HCT116 (cell line): ENCODE results near the gene PTCD3. TPM values are rescaled to one million over a fixed set of nuclear protein-coding genes. Genes with fewer than 3 reads are reported as not detected.

ENCODE experiments used
- ATAC-seq: fragments of 200-7000 bp; cut with Tn5 transposase; 2 replicates; pipeline ENCODE4 v1.9.1; 2020; ENCODE audit warnings: mild to moderate bottlenecking, moderate library complexity
- BruUV-seq: library from RNA; stranded (reverse); fragments of 400-500 nt; replicated peaks from 2 replicates; lab custom pipeline; 2021; lab: Mats Ljungman, UMichigan
- CTCF ChIA-PET: fragments of 300-600 bp; sonication (Branson Sonifier 250); formaldehyde crosslinking; loops from one replicate; lab custom pipeline; 2021; ENCODE audit warnings: antibody characterized with exemption; lab: Charles Lee
- POLR2A ChIA-PET: fragments of 300-600, 350-600 bp; sonication (Branson Sonifier 250); formaldehyde crosslinking; loops from one replicate; lab custom pipeline; 2021; ENCODE audit warnings: antibody characterized with exemption; lab: Charles Lee
- RAD21 ChIA-PET, 2 experiments: fragments of 300-600 bp; sonication (Branson Sonifier 250); formaldehyde crosslinking; loops; one replicate each; lab custom pipeline; 2023; ENCODE audit warnings: low total read pairs in 2 of 2; ENCODE audit not compliant: uncharacterized antibody in 2 of 2, unreplicated experiment in 2 of 2, low non-redundant PET in 1 of 2; lab: Charles Lee
- DNase-seq: peaks from one replicate; pipeline ENCODE4 v3.0.0-alpha.2; 2010; ENCODE audit warnings: low read depth, low spot score
- H2AFZ ChIP-seq: fragments of 200-600 bp; shearing (Covaris generic), sonication (generic); 2 replicates; pipeline ENCODE4 v1.6.1; 2017; ENCODE audit warnings: low read depth, mixed run types, mixed read lengths, antibody characterized with exemption, low read length; ENCODE audit not compliant: poor library complexity, severe bottlenecking
- H3K27ac ChIP-seq: 2 replicates; pipeline ENCODE4 v1.5.1; 2012; ENCODE audit warnings: low read depth, low read length
- H3K27me3 ChIP-seq: fragments of 200-600 bp; sonication (generic); 2 replicates; pipeline ENCODE4 v1.6.1; 2016; ENCODE audit warnings: mixed run types, low read length, mixed read lengths; ENCODE audit not compliant: insufficient read depth
- H3K36me3 ChIP-seq, 2 experiments: fragments of 200-500 bp in 1 of 2; fragments of 200-600 bp in 1 of 2; sonication (Bioruptor generic) in 1 of 2; sonication (generic) in 1 of 2; 2 replicates each; pipeline versions ENCODE4 v1.5.1 to v1.6.1; 2014 to 2016; ENCODE audit warnings: low read length in 2 of 2, inconsistent platforms in 1 of 2, mixed read lengths in 1 of 2, mixed run types in 1 of 2; ENCODE audit not compliant: insufficient read depth in 2 of 2, control insufficient read depth in 1 of 2
- H3K4me1 ChIP-seq, 2 experiments: fragments of 200-600 bp in 1 of 2; sonication (generic) in 1 of 2; 2 replicates each; pipeline versions ENCODE4 v1.5.1 to v1.6.1; 2012 to 2017; ENCODE audit warnings: low read length in 2 of 2, inconsistent platforms in 1 of 2, mild to moderate bottlenecking in 1 of 2, mixed read lengths in 1 of 2, mixed run types in 1 of 2, moderate library complexity in 1 of 2; ENCODE audit not compliant: insufficient read depth in 2 of 2, control insufficient read depth in 1 of 2
- H3K4me2 ChIP-seq: fragments of 200-600 bp; sonication (generic); 2 replicates; pipeline ENCODE4 v1.6.1; 2017; ENCODE audit warnings: mixed run types, low read length, mixed read lengths
- H3K4me3 ChIP-seq, 2 experiments: fragments of 200-600 bp in 1 of 2; sonication (generic) in 1 of 2; replicated peaks in 1 of 2; 2 replicates each; pipeline ENCODE4 v1.5.1; 2011 to 2016; ENCODE audit warnings: low read length in 2 of 2, control low read depth in 1 of 2, low read depth in 1 of 2, mild to moderate bottlenecking in 1 of 2, mixed read lengths in 1 of 2, mixed run types in 1 of 2
- H3K79me2 ChIP-seq: fragments of 200-600 bp; sonication (generic); 2 replicates; pipeline ENCODE4 v1.6.1; 2017; ENCODE audit warnings: mild to moderate bottlenecking, mixed run types, low read length, moderate library complexity, mixed read lengths; ENCODE audit not compliant: insufficient read depth
- H3K9ac ChIP-seq: fragments of 200-600 bp; sonication (generic); 2 replicates; pipeline ENCODE4 v1.6.1; 2016; ENCODE audit warnings: low read length, mixed read lengths
- H3K9me2 ChIP-seq: fragments of 200-600 bp; sonication (generic), shearing (Covaris generic); 2 replicates; pipeline ENCODE4 v1.6.1; 2017; ENCODE audit warnings: mixed run types, mild to moderate bottlenecking, moderate library complexity; ENCODE audit not compliant: insufficient read depth
- H3K9me3 ChIP-seq, 2 experiments: fragments of 200-500 bp in 1 of 2; fragments of 200-600 bp in 1 of 2; sonication (Bioruptor generic) in 1 of 2; sonication (generic) in 1 of 2; 2 replicates each; pipeline ENCODE4 v1.6.1; 2014 to 2017; ENCODE audit warnings: low read length in 2 of 2, mixed read lengths in 2 of 2, inconsistent platforms in 1 of 2, low read depth in 1 of 2, mild to moderate bottlenecking in 1 of 2, mixed run types in 1 of 2, moderate library complexity in 1 of 2; ENCODE audit not compliant: control insufficient read depth in 1 of 2, insufficient read depth in 1 of 2
- H4K20me1 ChIP-seq: fragments of 200-600 bp; sonication (generic), shearing (Covaris generic); 2 replicates; pipeline ENCODE4 v1.6.1; 2017; ENCODE audit warnings: mixed run types, mild to moderate bottlenecking, moderate library complexity; ENCODE audit not compliant: insufficient read depth
- ELF1 ChIP-seq: IDR thresholded peaks from 2 replicates; pipeline ENCODE4 v1.6.1; 2012; ENCODE audit warnings: low read depth, borderline replicate concordance
- FOSL1 ChIP-seq: IDR thresholded peaks from 2 replicates; pipeline ENCODE4 v1.6.1; 2012; ENCODE audit warnings: low read depth
- JUND ChIP-seq: IDR thresholded peaks from 2 replicates; pipeline ENCODE4 v1.6.1; 2012
- POLR2A ChIP-seq: IDR thresholded peaks from 2 replicates; pipeline ENCODE4 v1.7.0; 2011; ENCODE audit warnings: borderline replicate concordance; ENCODE audit not compliant: insufficient read depth, insufficient read length; ENCODE audit errors: extremely low read depth
- POLR2AphosphoS5 ChIP-seq: IDR thresholded peaks from 2 replicates; pipeline ENCODE4 v1.6.1; 2011; ENCODE audit warnings: mild to moderate bottlenecking, low read depth, low read length, moderate library complexity
- REST ChIP-seq: IDR thresholded peaks from 2 replicates; pipeline ENCODE4 v1.6.1; 2012; ENCODE audit warnings: low read depth
- SRF ChIP-seq: IDR thresholded peaks from 2 replicates; pipeline ENCODE4 v1.6.1; 2012; ENCODE audit warnings: low read depth
- TCF7L2 ChIP-seq: IDR thresholded peaks from 2 replicates; pipeline ENCODE4 v1.7.0; 2011; ENCODE audit warnings: borderline replicate concordance, inconsistent platforms; ENCODE audit not compliant: insufficient read depth, insufficient read length; ENCODE audit errors: extremely low read depth
- YY1 ChIP-seq: IDR thresholded peaks from 2 replicates; pipeline ENCODE4 v1.6.1; 2011; ENCODE audit warnings: low read length, low read depth, moderate library complexity, mild to moderate bottlenecking; ENCODE audit not compliant: insufficient replicate concordance; ENCODE audit errors: extremely low read depth
- ZBTB33 ChIP-seq: IDR thresholded peaks from 2 replicates; pipeline ENCODE4 v1.6.1; 2011; ENCODE audit warnings: mild to moderate bottlenecking, low read length, moderate library complexity; ENCODE audit not compliant: insufficient replicate concordance; ENCODE audit errors: extremely low read depth
- ZFX ChIP-seq: fragments of 450-650 bp; IDR thresholded peaks from 2 replicates; pipeline ENCODE4 v1.6.1; 2017
- ZNF274 ChIP-seq: fragments of 200-500 bp; sonication (Bioruptor generic); IDR thresholded peaks from 2 replicates; pipeline ENCODE4 v1.6.1; 2014; ENCODE audit warnings: mild to moderate bottlenecking, low read depth, low read length, inconsistent platforms
- intact Hi-C: fragments of 100-400 bp; cut with micrococcal nuclease; formaldehyde crosslinking; loops from 2 replicates; pipeline ENCODE4 v1.10.0; 2022
- total RNA-seq: library from RNA; stranded (reverse); gene quantifications from one replicate; pipeline ENCODE4 v1.2.1, GENCODE V29; 2021; ENCODE audit not compliant: unreplicated experiment

The PTCD3 gene
- total RNA-seq, 1 experiment from 2014 or later, result 154 TPM

DNA sequence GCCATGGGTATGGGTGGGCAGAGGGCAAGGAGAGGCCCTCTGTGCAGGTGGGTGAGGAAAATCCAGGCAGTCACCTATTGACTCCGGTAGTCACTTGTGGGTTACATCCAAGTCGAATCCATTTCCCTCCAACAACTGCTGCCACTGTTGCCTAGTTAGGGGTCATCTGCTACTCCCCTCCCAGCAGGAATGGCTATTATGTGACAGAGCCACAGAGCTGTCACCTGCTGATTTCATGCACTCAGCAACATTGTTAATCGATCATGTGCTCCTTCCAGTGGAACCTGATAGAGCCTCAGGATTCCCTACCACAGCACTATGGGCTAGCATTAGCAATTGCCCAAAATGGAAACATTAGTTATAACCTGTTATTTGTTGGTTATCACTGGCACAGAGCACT, 31.8 kb upstream of the PTCD3 start:
- H3K4me3 ChIP-seq, result no peak overlapping the region
- TF ChIP-seq SRF (no peak), REST (no peak), ELF1 (no peak), POLR2AphosphoS5 (no peak), YY1 (no peak), ZBTB33 (no peak), TCF7L2 (no peak), POLR2A (no peak), ZNF274 (no peak), FOSL1 (no peak), JUND (no peak), ZFX (no peak)
- ChIA-PET POLR2A (no interaction called here), CTCF (no interaction called here), RAD21 (no interaction called here)
- H3K79me2 ChIP-seq, result 0 out of 2 replicates have a peak, but pooled peaks cover under 1% of the 10 kb centered on the region
- H3K27me3 ChIP-seq, result no peaks in the 10 kb centered on the region
- no peak for ATAC-seq
- no peak overlapping the region for H3K27ac ChIP-seq
- H3K9me3 ChIP-seq, result no peaks in the 10 kb centered on the region
- peaks cover 43 to 61% of the 10 kb centered on the region in 2 experiments for H3K36me3 ChIP-seq
- H3K4me1 ChIP-seq, result no peaks in the 10 kb centered on the region
- no peak overlapping the region for H2AFZ ChIP-seq
- no peak overlapping the region for H3K9ac ChIP-seq
- no peaks in the 10 kb centered on the region for H3K9me2 ChIP-seq
- intact Hi-C loops, result no loop called here
- no peaks in the 10 kb centered on the region for H4K20me1 ChIP-seq
- H3K4me2 ChIP-seq, result no peak overlapping the region
- no peak for DNase-seq
- BruUV-seq, result no TSS peak
